ACHN (cell line): ENCODE measurements around the gene ADAMTS8.

ENCODE experiments used
- DNase-seq: peaks from one replicate; pipeline ENCODE4 v3.0.0-alpha.2; 2015
- in situ Hi-C: cut with HindIII; loops from 2 replicates; pipeline ENCODE4 v1.10.0; 2017; ENCODE audit warnings: low sequenced_read_pairs, low pct_ligation_motif_present, low pct_unique_long_range_greater_than_20kb

The ADAMTS8 gene

GRCh38 chr11:130426837-130427341 lies 1.5 kb downstream of the ADAMTS8 start:
- no peak for DNase-seq
- in situ Hi-C loops: loop anchor here (25.0 kb wide), 2 partner anchors 210 to 435 kb away; no protein-coding TSS in a partner anchor

GRCh38 chr11:130426223-130426836 lies 2.1 kb downstream of the ADAMTS8 start:
- in situ Hi-C loops: loop anchor here (25.0 kb wide), 2 partner anchors 211 to 436 kb away; no protein-coding TSS in a partner anchor
- no peak for DNase-seq

GRCh38 chr11:130425156-130425555 lies 3.3 kb downstream of the ADAMTS8 start:
- in situ Hi-C loops: loop anchor here (25.0 kb wide), 2 partner anchors 212 to 437 kb away; no protein-coding TSS in a partner anchor
- no peak for DNase-seq

- in situ Hi-C loops: loop anchor here (25.0 kb wide), 2 partner anchors 213 to 438 kb away; no protein-coding TSS in a partner anchor
- DNase-seq: no peak
Measured at GRCh38 chr11:130424613-130425140, 3.7 kb downstream of the ADAMTS8 start.

- DNase-seq: no peak
- in situ Hi-C loops: no loop called here
Measured at GRCh38 chr11:130423541-130424142, 4.8 kb downstream of the ADAMTS8 start.

GRCh38 chr11:130422251-130422995 lies 6.0 kb downstream of the ADAMTS8 start:
- in situ Hi-C loops: no loop called here

GRCh38 chr11:130421697-130422096 lies 6.7 kb downstream of the ADAMTS8 start:
- in situ Hi-C loops: no loop called here
- DNase-seq: no peak

More at GRCh38 chr11:130422251-130422995, 6.0 kb downstream of the ADAMTS8 start:
- no peak for DNase-seq

GRCh38 chr11:130421199-130421585 lies 7.2 kb downstream of the ADAMTS8 start:
- DNase-seq: no peak
- in situ Hi-C loops: no loop called here

GRCh38 chr11:130420478-130421198 lies 7.8 kb downstream of the ADAMTS8 start:
- no peak for DNase-seq
- in situ Hi-C loops: no loop called here

- in situ Hi-C loops: no loop called here
- no peak for DNase-seq
Measured at GRCh38 chr11:130418756-130419155, 9.7 kb downstream of the ADAMTS8 start.

- no peak for DNase-seq
- in situ Hi-C loops: no loop called here
Measured at GRCh38 chr11:130418210-130418609, 10.2 kb downstream of the ADAMTS8 start.

- in situ Hi-C loops: no loop called here
Measured at GRCh38 chr11:130416906-130417305, 11.5 kb downstream of the ADAMTS8 start.

GRCh38 chr11:130416530-130416882 lies 11.9 kb downstream of the ADAMTS8 start:
- DNase-seq: no peak
- in situ Hi-C loops: no loop called here

More at GRCh38 chr11:130416906-130417305, 11.5 kb downstream of the ADAMTS8 start:
- no peak for DNase-seq

- in situ Hi-C loops: no loop called here
- peak; percentile 50 for DNase-seq
Measured at GRCh38 chr11:130415731-130416529, 12.5 kb downstream of the ADAMTS8 start.

GRCh38 chr11:130414107-130415080 lies 14.0 kb downstream of the ADAMTS8 start:
- DNase-seq: no peak
- in situ Hi-C loops: no loop called here

GRCh38 chr11:130413405-130414106 lies 14.9 kb downstream of the ADAMTS8 start:
- in situ Hi-C loops: no loop called here
- peak; percentile 84 for DNase-seq
